SK-N-SH (cell line): ENCODE measurements around the gene ANKFN1. TPM values are rescaled to one million over a fixed set of nuclear protein-coding genes. Genes with fewer than 3 reads are reported as not detected.

Experiments used
- CTCF ChIA-PET: fragments of 300-600, 350-600 bp; formaldehyde crosslinking; extraction: SDS; loops from one replicate; lab custom pipeline; 2021; lab: Yijun Ruan, JAX
- POLR2A ChIA-PET: fragments of 350-600 bp; sonication (Branson Sonifier 250); formaldehyde crosslinking; extraction: SDS; loops from one replicate; lab custom pipeline; 2020; ENCODE audit warnings: antibody characterized with exemption, inconsistent platforms; lab: Yijun Ruan, JAX
- DNase-seq: peaks from one replicate; pipeline ENCODE4 v3.0.0; 2012
- H2AFZ ChIP-seq: fragments of 200-600 bp; sonication (generic); 2 replicates; pipeline ENCODE4 v1.8.1; 2016; ENCODE audit warnings: antibody characterized with exemption, mild to moderate bottlenecking, low read depth
- H3F3A ChIP-seq: fragments of 200-600 bp; sonication (generic); replicated peaks from 2 replicates; pipeline ENCODE3; 2016; ENCODE audit warnings: antibody characterized with exemption, mild to moderate bottlenecking; ENCODE audit not compliant: insufficient read depth
- H3K27ac ChIP-seq, 2 experiments: fragments of 200-500 bp in 1 of 2; fragments of 200-600 bp in 1 of 2; sonication (Bioruptor generic) in 1 of 2; sonication (generic), shearing (Covaris generic) in 1 of 2; 2 replicates each; pipeline versions ENCODE4 v1.5.1 to v1.6.1; 2014 to 2016; ENCODE audit warnings: low read depth in 2 of 2, inconsistent platforms in 1 of 2, low read length in 1 of 2, mild to moderate bottlenecking in 1 of 2, mixed read lengths in 1 of 2
- H3K27me3 ChIP-seq: fragments of 200-600 bp; sonication (generic), shearing (Covaris generic); 2 replicates; pipeline ENCODE4 v1.6.1; 2016; ENCODE audit warnings: mixed run types; ENCODE audit not compliant: insufficient read depth
- H3K36me3 ChIP-seq, 2 experiments: fragments of 200-500 bp in 1 of 2; fragments of 200-600 bp in 1 of 2; sonication (Bioruptor generic) in 1 of 2; sonication (generic) in 1 of 2; replicated peaks in 1 of 2; 2 replicates each; pipeline versions ENCODE3 to v1.5.1; 2014 to 2016; ENCODE audit warnings: low read length in 1 of 2, mild to moderate bottlenecking in 1 of 2; ENCODE audit not compliant: insufficient read depth in 2 of 2, control insufficient read depth in 1 of 2
- H3K4me1 ChIP-seq, 2 experiments: fragments of 200-500 bp in 1 of 2; fragments of 200-600 bp in 1 of 2; sonication (Bioruptor generic) in 1 of 2; sonication (generic), shearing (Covaris generic) in 1 of 2; 2 replicates each; pipeline versions ENCODE4 v1.5.1 to v1.6.1; 2014 to 2016; ENCODE audit warnings: low read depth in 1 of 2, low read length in 1 of 2, mixed run types in 1 of 2; ENCODE audit not compliant: insufficient read depth in 2 of 2, control insufficient read depth in 1 of 2
- H3K4me2 ChIP-seq: fragments of 200-600 bp; sonication (generic), shearing (Covaris generic); 2 replicates; pipeline ENCODE4 v1.6.1; 2017; ENCODE audit warnings: mixed run types
- H3K4me3 ChIP-seq, 2 experiments: fragments of 200-500 bp in 1 of 2; fragments of 200-600 bp in 1 of 2; sonication (Bioruptor generic) in 1 of 2; sonication (generic), shearing (Covaris generic) in 1 of 2; 2 replicates each; pipeline versions ENCODE4 v1.5.1 to v1.8.1; 2014 to 2016; ENCODE audit warnings: low read depth in 2 of 2, inconsistent platforms in 1 of 2, low read length in 1 of 2, mild to moderate bottlenecking in 1 of 2, mixed read lengths in 1 of 2, moderate library complexity in 1 of 2
- H3K79me2 ChIP-seq: fragments of 200-600 bp; sonication (generic); 2 replicates; pipeline ENCODE4 v1.8.1; 2017; ENCODE audit warnings: mild to moderate bottlenecking; ENCODE audit not compliant: insufficient read depth
- H3K9ac ChIP-seq: fragments of 200-600 bp; sonication (generic); 2 replicates; pipeline ENCODE4 v1.6.1; 2017; ENCODE audit warnings: mixed run types
- H3K9me2 ChIP-seq: fragments of 200-600 bp; sonication (generic); 2 replicates; pipeline ENCODE4 v1.6.1; 2017; ENCODE audit warnings: mixed run types
- H3K9me3 ChIP-seq: fragments of 200-600 bp; sonication (generic); 2 replicates; pipeline ENCODE4 v1.6.1; 2017; ENCODE audit warnings: mixed run types, mild to moderate bottlenecking, moderate library complexity
- H4K20me1 ChIP-seq: fragments of 200-600 bp; sonication (generic); 2 replicates; pipeline ENCODE4 v1.6.1; 2017; ENCODE audit warnings: mild to moderate bottlenecking, mixed run types; ENCODE audit not compliant: insufficient read depth
- ELF1 ChIP-seq: IDR thresholded peaks from 2 replicates; pipeline ENCODE4 v1.4.0; 2012
- EZH2phosphoT487 ChIP-seq: fragments of 200-600 bp; sonication (generic); IDR thresholded peaks from 2 replicates; pipeline ENCODE4 v1.6.1; 2017; ENCODE audit warnings: low read depth, mixed run types, mild to moderate bottlenecking, antibody characterized with exemption, moderate library complexity, borderline replicate concordance
- FOXM1 ChIP-seq: IDR thresholded peaks from 2 replicates; pipeline ENCODE4 v1.4.0; 2012; ENCODE audit warnings: low read depth, mild to moderate bottlenecking
- GABPA ChIP-seq: IDR thresholded peaks from 2 replicates; pipeline ENCODE4 v1.4.0; 2012; ENCODE audit warnings: low read depth, mild to moderate bottlenecking
- JUND ChIP-seq: IDR thresholded peaks from 2 replicates; pipeline ENCODE4 v1.4.0; 2012
- MXI1 ChIP-seq: IDR thresholded peaks from 2 replicates; pipeline ENCODE4 v1.6.1; 2012; ENCODE audit warnings: mild to moderate bottlenecking, low read depth, low read length, improper control_type of control experiment
- PBX3 ChIP-seq: IDR thresholded peaks from 2 replicates; pipeline ENCODE4; 2012
- RCOR1 ChIP-seq: fragments of 150-350 bp; IDR thresholded peaks from 2 replicates; pipeline ENCODE4 v1.6.1; 2017; ENCODE audit warnings: antibody characterized with exemption, low read length
- RFX5 ChIP-seq: IDR thresholded peaks from 2 replicates; pipeline ENCODE4 v1.6.1; 2012; ENCODE audit warnings: mild to moderate bottlenecking, improper control_type of control experiment, low read length
- ZBTB33 ChIP-seq: IDR thresholded peaks from 2 replicates; pipeline ENCODE4 v1.4.0; 2012; ENCODE audit warnings: low read depth, borderline replicate concordance
- WGBS: methylation state at CpG from one replicate; pipeline ENCODE4 v1.1.6; 2017; ENCODE audit warnings: low lambda C conversion rate; 5-methylcytosine and 5-hydroxymethylcytosine counted together
- polyA plus RNA-seq, 3 experiments: library from polyadenylated mRNA; depleted of rRNA; stranded (reverse); fragments of >200 nt; gene quantifications; 2 replicates each; pipeline ENCODE4 v1.2.3, GENCODE V29; 2012
- TF ChIP-seq, protein P1 (sequence below): fragments of 200-600 bp; sonication (generic); IDR thresholded peaks from 2 replicates; pipeline ENCODE4 v1.6.1; 2017; ENCODE audit warnings: antibody characterized with exemption, mild to moderate bottlenecking, moderate library complexity

Gene ANKFN1
- polyA plus RNA-seq, 1 of the 3 experiments (the other 2 are of a cell fraction) = 0.07 TPM

DNA sequence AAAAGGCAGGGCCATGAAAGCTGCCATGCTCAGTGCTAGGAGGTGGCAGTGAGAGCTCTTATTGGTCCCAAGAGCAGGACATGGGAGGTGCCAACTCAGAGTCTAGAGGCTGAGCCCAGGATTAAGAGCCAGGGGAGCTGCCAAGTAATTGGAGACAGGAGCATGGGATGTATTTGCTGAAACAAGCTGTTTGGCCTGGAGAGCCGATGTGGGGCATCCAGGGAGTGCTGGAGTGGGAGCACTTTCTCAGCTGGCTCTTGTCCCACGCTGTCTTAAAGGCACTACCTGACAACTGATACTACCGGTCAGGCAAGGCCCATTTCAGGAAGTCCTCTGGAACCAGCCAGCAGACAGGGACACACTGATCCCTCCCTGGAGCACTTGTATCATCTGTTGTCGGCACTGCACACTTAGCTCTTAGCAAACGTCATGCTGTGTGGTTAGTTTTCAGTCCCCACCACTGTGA, 19.3 kb downstream of the ANKFN1 start (continued):
- no peak for TF ChIP-seq PBX3
- TF ChIP-seq JUND = no peak

- H3K27me3 ChIP-seq = no peaks in the 10 kb centered on the region
- CTCF ChIA-PET = interaction anchor here (0.7 to 1.6 kb wide), 4 partner anchors 8 to 646 kb away, joined by 3 to 6 read pairs (median 4); no protein-coding TSS in a partner anchor
- WGBS = 16% methylated on average over 1 of the region's 1 CpG
- no peaks in the 10 kb centered on the region for H3F3A ChIP-seq
- no peak overlapping the region for H3K9ac ChIP-seq
- no peak overlapping the region for H2AFZ ChIP-seq
- H3K36me3 ChIP-seq = no peaks in the 10 kb centered on the region
- POLR2A ChIA-PET = interaction anchor here (0.6 kb wide), 1 partner anchor 109 kb away, joined by 3 read pairs; no protein-coding TSS in a partner anchor
- H3K9me3 ChIP-seq = no peaks in the 10 kb centered on the region
- no peak overlapping the region for H3K27ac ChIP-seq
- TF ChIP-seq RFX5 (no peak), ELF1 (no peak), MXI1 (no peak), RCOR1 (no peak), FOXM1 (no peak), ZBTB33 (no peak), GABPA (no peak), EZH2phosphoT487 (no peak)
- TF ChIP-seq, protein P1, sequence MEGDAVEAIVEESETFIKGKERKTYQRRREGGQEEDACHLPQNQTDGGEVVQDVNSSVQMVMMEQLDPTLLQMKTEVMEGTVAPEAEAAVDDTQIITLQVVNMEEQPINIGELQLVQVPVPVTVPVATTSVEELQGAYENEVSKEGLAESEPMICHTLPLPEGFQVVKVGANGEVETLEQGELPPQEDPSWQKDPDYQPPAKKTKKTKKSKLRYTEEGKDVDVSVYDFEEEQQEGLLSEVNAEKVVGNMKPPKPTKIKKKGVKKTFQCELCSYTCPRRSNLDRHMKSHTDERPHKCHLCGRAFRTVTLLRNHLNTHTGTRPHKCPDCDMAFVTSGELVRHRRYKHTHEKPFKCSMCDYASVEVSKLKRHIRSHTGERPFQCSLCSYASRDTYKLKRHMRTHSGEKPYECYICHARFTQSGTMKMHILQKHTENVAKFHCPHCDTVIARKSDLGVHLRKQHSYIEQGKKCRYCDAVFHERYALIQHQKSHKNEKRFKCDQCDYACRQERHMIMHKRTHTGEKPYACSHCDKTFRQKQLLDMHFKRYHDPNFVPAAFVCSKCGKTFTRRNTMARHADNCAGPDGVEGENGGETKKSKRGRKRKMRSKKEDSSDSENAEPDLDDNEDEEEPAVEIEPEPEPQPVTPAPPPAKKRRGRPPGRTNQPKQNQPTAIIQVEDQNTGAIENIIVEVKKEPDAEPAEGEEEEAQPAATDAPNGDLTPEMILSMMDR = no peak
- H3K4me1 ChIP-seq = peaks cover 2 to 10% of the 10 kb centered on the region in 2 experiments; a peak in 2 of 4 replicates
- H4K20me1 ChIP-seq = no peaks in the 10 kb centered on the region
- H3K79me2 ChIP-seq = no peaks in the 10 kb centered on the region
- no peak for DNase-seq
- no peak overlapping the region for H3K4me3 ChIP-seq
- H3K9me2 ChIP-seq = no peaks in the 10 kb centered on the region
- no peak overlapping the region for H3K4me2 ChIP-seq
These were observed 19.8 kb downstream of the ANKFN1 start for GRCh38 chr17:56173026-56173425.
